ENCODE data around the gene SEMA6D.

Gene SEMA6D

DNA sequence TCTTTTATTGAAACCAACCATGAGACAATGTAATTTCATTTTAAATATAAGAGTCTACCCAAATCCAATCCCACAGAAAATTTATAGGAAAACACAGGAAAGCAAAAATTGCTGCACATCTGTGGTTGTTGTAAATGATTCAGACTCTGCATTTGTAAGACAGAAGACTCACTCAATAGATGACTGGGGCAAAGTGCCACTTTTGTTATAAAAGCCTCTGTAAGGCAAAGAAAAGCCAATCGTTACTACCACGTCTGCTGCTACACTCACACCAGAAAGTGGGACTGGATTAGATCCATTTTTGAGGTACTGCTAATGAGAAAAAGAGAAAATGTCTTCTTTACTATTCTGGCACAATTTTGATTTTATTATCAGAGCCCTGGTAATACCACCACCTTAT lies 74.9 kb downstream of the SEMA6D start:
- no peak for DNase-seq

DNA sequence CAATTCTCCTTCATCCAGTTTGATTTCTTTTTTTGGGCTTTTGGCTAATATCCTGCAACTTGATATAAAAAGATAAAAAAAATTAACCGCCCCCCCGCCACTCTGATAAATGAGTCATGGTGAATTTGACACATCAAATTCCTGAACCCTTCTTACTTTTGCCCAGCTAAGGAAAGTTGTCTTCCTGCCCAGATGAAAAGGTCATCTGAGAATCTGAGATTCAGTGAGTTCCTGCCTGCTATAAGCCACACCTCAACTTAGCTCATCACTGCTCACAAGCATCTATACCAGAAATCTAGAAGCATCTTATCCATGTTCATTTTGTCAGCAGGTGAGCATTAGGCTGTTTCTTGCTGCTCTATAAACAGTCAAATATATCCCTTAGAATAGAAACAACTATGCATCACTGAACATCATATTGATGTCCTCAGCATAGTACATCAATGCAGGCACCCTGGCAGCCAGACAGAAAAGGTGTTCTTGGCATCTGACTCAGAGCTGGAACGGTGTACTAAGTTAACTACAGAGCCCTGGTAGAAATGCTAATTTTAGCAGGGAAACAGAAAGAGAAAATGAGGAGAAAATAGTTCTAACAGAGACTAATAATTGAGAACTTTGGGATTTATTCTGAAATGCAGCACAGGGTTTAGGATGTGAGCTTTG lies 77.1 kb downstream of the SEMA6D start:
- DNase-seq = no peak

DNA sequence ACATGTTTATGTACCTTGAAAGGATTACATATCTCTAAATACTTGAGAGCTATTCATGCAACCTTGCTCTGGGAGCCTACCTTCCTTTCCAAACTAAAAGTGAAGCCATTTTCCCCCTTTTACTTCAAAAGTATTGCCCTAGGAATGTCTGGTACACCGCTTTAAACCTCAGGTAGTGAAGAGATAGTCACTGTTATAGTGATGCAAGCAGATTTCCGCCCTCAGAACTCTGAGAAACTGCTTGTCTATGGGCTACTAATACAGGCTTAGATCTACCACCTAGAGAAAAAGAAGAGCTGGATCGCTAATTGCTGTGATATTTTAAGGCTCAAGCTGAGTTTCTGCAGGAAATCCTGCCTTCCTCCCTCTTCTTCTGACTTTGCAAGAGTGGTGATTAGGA lies 78.6 kb downstream of the SEMA6D start:
- no peak for DNase-seq

DNA sequence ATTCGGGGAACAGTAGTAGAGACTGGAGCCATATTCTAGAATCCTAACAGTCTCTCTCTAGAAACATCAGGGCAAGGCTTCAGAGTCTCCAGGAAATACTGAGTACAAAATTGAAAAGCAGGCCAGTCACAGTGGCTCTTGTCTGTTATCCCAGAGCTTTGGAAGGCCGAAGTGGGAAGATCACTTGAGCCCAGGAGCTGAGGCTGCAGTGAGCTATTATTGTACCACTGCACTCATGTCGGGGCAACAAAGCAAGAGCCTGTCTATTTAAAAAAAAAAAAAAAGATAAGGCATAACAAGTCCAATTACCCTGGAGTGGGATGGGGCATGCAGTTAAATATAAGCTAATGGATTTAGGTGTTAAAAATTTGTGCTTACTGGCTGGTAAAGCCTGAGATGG lies 79.0 kb downstream of the SEMA6D start:
- DNase-seq = no peak

DNA sequence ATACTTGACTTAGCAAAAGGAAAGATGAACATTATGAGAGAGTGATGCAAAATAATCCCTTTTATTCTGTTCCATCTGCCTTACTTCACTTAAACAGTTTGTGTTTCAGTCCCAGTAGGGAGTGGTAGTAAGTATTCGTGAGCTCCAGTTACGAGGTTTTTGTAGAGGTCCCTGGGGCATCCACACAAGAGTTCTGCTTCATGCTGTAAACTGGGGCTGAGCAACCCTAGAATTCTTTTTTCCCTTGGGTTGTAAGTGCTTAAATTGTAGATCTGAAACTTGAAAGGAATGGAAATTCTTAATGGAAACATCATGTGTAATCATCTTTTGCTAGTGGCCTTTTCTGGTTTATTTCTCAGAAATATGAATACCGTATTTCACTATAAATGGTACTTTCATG lies 79.5 kb downstream of the SEMA6D start:
- no peak for DNase-seq

DNA sequence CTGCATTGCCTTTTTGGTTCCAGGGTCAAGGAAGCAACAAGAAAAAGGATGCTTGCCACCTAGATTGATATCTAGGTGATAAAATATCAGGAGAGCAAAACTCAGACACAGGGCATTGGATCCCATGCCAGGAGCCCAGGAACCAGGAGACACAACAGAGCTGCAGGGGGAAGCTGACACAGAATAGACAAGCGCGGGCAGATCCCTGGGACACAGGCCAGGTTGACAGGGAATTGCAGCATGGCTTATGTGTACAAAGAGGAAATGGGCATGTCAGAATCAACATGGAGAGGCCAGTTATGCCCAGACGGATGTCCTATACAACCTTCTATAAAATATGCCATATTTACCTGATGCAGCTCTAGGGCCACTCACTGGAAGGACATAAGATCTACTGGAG lies 84.2 kb downstream of the SEMA6D start:
- DNase-seq = no peak

DNA sequence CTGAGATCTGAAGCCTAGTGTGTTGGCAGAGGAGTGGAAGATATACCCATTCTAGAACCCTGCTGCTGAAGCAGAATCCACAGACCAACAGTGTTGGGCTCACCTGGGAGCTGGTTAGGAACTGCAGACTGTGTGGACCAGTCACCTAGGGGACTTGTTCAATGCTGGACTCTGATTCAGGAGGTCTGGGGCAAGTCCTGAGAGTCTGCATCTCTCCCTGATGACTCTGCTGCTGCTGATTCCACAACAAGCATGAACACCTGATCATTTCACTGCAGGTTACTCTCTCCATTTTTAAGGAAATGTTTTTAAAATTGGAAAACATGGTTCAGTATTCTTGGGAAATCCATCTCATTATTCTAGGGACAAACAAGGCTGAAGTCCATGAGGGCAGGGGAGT lies 84.9 kb downstream of the SEMA6D start:
- no peak for DNase-seq

DNA sequence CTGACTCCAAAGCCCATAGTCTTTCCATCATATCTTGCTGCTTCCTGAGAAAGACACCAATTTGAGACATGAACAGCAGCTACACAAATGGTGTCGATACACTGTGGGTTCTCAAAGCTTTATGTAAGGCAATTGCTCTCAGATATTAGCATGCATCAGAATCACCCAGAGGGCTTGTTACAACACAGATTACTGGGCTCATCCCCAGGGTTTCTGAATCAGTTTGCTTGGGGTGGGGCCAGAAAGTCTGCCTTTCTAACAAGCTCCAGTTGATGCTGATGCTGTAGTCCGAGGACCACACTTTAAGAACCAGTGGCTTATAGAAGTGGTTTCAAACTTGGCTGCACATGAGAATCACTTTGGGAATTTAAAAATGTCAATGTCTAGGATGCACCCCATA lies 86.5 kb downstream of the SEMA6D start:
- DNase-seq = no peak

DNA sequence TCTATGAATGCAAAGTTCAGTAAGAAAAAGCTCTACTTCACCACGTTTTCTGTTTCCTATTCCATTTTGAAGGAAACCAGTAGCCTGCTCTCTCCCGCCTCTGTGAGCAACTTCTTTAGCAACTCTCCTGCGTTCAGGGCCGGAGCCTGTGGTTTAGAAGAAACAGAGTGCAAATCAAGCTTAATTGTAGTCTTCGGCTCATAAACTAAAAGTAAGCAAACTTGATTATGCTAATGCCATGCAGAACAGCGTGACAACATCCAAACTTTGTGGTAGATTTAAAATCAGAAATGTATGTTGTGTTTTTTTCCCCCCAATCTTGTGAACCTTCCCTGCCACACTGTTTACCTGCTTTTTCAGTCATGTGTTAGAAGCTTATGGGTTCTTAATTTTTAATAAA lies 87.4 kb downstream of the SEMA6D start:
- DNase-seq = no peak

DNA sequence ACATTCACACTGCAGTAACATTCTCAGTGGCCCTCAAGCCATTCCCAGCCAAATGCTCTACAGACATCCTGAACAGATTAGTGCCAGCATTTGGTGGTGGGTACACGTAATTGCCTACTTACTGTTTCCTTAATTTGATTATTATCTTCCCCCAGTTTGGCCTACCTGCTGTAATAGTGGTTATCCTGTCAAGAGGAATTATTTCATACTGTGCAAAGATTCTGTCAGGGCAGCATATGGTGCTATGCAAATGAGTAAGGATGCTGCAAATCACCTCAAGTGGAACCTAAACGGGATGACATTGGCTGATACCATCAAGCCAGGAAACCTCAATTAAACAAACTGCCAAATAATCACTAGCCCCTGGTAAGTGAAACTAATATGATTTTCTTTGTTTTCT lies 88.7 kb downstream of the SEMA6D start:
- DNase-seq = no peak

DNA sequence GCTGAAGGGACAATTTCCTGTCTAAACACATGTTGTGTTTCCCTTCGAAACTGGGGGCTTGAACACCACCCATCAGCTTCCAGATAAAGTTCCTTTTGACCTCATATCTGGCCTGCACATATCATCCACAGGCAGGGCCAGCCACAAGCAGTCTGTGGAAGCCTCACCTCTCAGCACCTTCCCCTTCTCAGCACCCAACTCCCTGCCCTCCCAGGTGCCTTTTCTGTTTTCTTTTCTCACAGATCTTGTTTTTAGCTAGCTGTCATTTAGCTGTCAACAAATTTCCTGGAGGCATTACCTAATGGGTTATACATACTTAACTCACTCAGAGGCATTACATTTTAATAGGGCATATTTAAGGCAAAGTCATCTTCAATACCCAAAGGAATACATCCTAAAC lies 93.9 kb downstream of the SEMA6D start:
- DNase-seq = no peak

DNA sequence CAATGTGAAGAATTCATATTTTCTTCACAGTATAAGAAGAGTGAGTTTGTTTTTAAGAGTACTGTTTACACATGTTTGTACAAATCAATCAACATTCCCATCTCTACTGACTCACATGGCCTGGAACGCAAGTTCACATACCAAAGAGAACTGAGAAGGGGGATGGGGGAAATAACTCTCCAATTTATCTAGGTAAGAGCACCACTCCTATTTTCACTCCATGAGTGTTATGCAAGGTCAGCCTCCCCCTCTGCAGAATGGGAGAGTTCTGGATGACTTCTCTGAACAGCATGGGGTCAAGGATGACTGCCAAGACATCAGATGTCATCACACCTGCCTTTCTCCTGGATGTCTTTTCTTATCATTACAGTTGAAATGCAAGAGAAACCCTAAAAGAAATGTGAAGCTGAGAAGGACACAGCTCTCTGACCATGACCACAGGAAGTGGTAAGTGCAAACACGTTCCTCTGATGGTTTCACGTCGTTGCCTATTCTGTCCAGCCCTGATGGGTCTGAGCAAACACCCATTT lies 95.2 kb downstream of the SEMA6D start:
- no peak for DNase-seq

DNA sequence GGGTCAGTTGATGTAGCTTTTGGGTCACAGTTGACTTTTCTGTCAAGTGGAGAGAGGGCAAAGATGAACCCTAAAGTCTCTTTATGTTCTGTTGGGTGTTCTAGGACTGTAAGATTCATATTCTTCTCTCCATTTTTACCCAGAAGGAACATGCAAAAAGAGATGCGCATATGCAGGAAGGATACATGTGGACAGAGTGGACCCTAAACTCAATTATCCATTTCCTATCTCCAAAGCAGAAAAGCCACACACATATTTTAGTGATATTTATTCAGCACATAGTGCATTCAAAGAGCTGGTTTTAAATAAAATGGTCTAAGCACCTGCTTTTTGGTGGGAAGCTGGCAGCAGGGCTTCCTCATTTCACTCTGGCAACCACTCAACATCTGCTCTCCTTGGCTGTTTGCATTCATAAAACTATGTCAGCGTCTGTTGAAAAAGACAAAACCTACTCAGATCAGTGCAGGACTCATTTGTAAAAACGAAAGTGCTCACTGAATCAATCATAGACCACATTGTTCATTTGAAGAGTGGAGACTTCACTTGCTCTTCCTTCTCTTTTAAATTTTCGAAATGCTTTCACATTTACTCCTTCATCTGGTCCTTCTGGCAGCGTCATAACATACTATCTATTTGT lies 96.6 kb downstream of the SEMA6D start:
- DNase-seq = no peak

DNA sequence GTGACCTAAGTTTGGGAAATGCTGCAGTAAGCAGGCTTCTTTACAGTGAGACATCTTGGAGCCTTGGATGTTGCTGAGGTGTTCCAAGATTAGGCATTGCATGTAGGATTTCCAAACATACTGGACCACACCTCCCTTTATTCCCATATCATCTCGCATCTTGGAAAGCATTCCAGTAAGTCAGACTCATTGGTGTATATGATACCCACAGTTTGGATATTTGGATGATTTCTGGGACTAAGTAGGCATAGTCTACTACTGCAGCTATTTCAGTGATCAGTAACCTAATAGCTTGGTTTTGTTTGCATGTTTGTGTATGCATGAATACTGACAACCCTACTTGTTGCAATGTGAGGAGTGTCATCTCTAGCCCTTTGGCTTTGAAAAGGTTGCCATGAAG lies 97.3 kb downstream of the SEMA6D start:
- no peak for DNase-seq

DNA sequence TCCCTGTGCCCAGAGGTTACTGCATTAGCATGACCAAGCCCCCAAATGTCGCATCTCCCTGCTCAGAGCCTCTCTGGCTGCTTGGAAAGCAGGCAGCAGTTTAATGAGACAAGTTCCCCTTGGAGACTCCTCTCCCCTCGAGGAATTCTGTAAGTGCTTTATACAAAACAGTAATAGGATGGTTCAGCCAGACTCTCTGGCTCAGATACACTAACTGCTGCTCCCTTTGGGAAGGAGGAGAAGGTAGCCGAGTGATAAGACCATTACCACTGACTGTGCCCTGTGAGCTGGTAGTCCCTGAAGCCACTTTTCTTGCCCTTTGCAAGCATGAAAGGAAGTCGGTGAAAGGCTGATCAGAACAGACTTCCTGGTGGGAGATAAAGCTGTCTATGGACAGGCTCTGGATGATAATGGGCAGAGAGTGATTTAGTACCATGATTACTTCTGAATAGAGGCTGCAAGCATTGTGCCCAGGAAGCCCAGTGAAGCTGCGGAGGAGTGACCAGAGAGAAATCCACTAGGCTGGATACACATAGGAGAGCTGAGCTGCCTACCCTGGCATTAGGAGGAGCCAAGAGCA lies 100.8 kb downstream of the SEMA6D start:
- no peak for DNase-seq

DNA sequence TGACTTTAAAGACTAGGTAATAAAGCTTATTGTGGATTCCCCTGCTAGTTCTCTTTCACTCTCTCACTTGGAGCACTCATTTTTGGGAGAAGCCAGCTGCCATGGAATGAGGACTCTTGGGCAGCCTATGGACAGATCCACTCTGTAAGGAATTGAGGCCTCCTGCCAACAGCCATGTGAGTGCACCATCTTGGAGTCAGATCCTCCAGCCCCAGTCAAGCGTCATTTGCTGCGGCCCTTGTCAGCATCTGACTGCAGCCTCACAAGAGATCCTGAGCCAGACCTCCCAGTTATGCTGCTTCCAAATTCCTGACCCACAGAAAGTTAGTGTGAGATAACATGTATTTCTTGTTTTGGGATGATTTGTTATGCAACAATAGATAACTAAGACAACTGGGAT lies 101.9 kb downstream of the SEMA6D start:
- no peak for DNase-seq

DNA sequence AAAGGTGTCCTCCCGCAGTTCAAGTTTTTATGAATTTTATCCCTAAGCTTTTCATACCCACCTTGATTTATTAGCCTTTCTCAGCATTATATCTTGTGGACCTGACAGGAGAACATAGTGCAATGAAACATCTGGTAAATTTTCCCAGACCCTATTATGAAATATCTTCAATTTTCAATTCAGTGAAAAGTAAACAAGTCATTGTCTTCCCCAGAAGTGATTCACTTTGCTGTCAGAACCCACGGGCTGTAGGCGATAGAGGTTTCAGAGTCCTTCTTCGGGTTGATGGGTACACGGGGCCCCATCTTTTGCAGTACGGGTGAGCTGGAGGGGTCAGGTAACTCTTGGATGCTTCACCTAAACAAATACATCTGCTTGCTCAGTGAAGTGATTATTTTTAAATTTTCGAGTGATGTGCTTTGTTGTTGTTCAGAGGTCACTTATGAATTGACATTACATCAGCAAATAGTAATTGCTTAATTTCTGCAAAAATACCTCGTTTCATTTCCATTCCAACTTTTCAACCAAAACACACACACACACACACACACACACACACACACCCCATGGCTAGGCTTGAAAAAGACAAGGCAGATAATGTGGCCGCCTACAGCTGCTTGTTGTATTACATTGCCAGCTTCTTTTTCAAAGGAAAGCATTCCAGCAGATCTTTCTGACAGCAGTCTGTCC lies 102.9 kb downstream of the SEMA6D start:
- no peak for DNase-seq

DNA sequence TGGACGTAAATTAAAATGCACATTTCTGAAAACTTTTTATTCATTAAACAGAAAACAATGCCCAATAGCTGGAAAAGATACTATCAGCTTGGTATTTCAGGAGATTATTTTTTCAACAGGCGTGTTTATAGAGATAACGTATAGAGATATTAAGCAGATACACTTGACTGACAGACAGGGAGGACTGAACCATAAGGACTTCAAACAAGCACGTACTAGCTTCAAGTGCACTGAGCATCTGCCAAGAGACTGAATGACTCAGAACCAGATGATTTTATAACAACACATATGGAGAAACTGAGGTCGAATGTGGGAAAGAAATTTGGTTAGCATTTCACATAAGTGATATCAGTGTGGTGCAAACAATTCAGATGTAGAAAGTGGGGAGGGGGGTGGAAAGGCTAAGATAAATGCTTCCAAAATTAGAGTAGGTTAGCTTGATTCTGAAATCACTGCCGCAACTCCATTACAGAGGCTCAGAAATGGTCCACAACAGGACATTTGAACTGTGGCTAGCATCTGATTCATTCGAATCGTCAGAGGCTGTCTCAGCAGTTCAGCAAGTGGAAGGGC lies 103.5 kb downstream of the SEMA6D start:
- DNase-seq = no peak

DNA sequence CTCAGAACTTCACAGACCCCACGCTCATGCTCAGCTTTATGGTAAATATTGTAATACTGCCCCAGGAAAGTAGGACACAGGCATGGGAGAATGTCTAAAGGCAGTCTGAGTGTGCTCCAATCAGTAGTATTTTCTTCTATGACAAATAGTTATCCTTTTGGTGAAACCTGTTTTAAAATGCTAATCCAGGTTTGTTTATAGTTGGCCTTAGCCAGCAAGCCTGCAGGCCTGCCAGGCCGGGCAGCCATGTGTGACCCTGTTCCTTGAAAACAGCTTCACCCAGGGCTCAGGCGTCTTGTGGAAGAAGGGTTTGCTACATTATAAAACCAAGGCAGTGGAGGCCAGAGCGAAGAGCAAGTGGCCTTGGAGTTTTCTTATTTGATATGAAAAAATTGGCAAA lies 104.7 kb downstream of the SEMA6D start:
- DNase-seq = no peak
